ENCODE data around the gene STK38.

Gene STK38

GRCh38 chr6:36571122-36572043 is 24.1 kb upstream of the STK38 start:
- TF ChIP-seq REST (IDR thresholded peaks at IDR 0.05; ENCODE audit: insufficient read depth in 1 of 2, low read depth in 2 of 2, low read length in 2 of 2): no peak
- no peak for TF ChIP-seq SIN3A (IDR thresholded peaks at IDR 0.05; ENCODE audit: borderline replicate concordance, insufficient read depth, low read length)
- TF ChIP-seq POLR2AphosphoS5 (IDR thresholded peaks at IDR 0.05; ENCODE audit: low read depth, low read length): no peak
- no peak for TF ChIP-seq FOXP2 (optimal IDR thresholded peaks at IDR 0.05; ENCODE audit: borderline replicate concordance, extremely low read depth, extremely low read length, insufficient read depth)
- no peak for TF ChIP-seq TAF1 (IDR thresholded peaks at IDR 0.05; ENCODE audit: borderline replicate concordance, insufficient read depth, low read length)

- TF ChIP-seq TAF1 (IDR thresholded peaks at IDR 0.05; ENCODE audit: borderline replicate concordance, insufficient read depth, low read length): no peak
- no peak for TF ChIP-seq POLR2AphosphoS5 (IDR thresholded peaks at IDR 0.05; ENCODE audit: low read depth, low read length)
- TF ChIP-seq REST (IDR thresholded peaks at IDR 0.05; ENCODE audit: insufficient read depth in 1 of 2, low read depth in 2 of 2, low read length in 2 of 2): no peak
- TF ChIP-seq SIN3A (IDR thresholded peaks at IDR 0.05; ENCODE audit: borderline replicate concordance, insufficient read depth, low read length): no peak
- no peak for TF ChIP-seq FOXP2 (optimal IDR thresholded peaks at IDR 0.05; ENCODE audit: borderline replicate concordance, extremely low read depth, extremely low read length, insufficient read depth)
These were observed 23.0 kb upstream of the STK38 start for GRCh38 chr6:36570264-36570663.

GRCh38 chr6:36566418-36566905 is 19.2 kb upstream of the STK38 start:
- TF ChIP-seq SIN3A (IDR thresholded peaks at IDR 0.05; ENCODE audit: borderline replicate concordance, insufficient read depth, low read length): no peak

- TF ChIP-seq FOXP2 (optimal IDR thresholded peaks at IDR 0.05; ENCODE audit: borderline replicate concordance, extremely low read depth, extremely low read length, insufficient read depth) (no peak), SIN3A (IDR thresholded peaks at IDR 0.05; ENCODE audit: borderline replicate concordance, insufficient read depth, low read length) (no peak), POLR2AphosphoS5 (IDR thresholded peaks at IDR 0.05; ENCODE audit: low read depth, low read length) (no peak), REST (IDR thresholded peaks at IDR 0.05; ENCODE audit: insufficient read depth in 1 of 2, low read depth in 2 of 2, low read length in 2 of 2) (no peak), TAF1 (IDR thresholded peaks at IDR 0.05; ENCODE audit: borderline replicate concordance, insufficient read depth, low read length) (no peak)
These were observed 16.6 kb upstream of the STK38 start for GRCh38 chr6:36563928-36564284.

- TF ChIP-seq TAF1 (IDR thresholded peaks at IDR 0.05; ENCODE audit: borderline replicate concordance, insufficient read depth, low read length) (no peak), FOXP2 (optimal IDR thresholded peaks at IDR 0.05; ENCODE audit: borderline replicate concordance, extremely low read depth, extremely low read length, insufficient read depth) (no peak), REST (IDR thresholded peaks at IDR 0.05; ENCODE audit: insufficient read depth in 1 of 2, low read depth in 2 of 2, low read length in 2 of 2) (no peak), SIN3A (IDR thresholded peaks at IDR 0.05; ENCODE audit: borderline replicate concordance, insufficient read depth, low read length) (no peak), POLR2AphosphoS5 (IDR thresholded peaks at IDR 0.05; ENCODE audit: low read depth, low read length) (no peak)
These were observed 16.1 kb upstream of the STK38 start for GRCh38 chr6:36563237-36563927.
